ENCODE data around the gene DUSP18. TPM values are rescaled to one million over a fixed set of nuclear protein-coding genes. Genes with fewer than 3 reads are reported as not detected.

DUSP18 gene
- total and polyA plus RNA-seq, 2 experiments from 2014 or later, result 7.7 to 7.9 TPM

- 99% methylated on average over 8 of the region's 8 CpGs for WGBS (ENCODE audit: low lambda C conversion rate, missing lambda C conversion rate)
- H2AFZ ChIP-seq, result no peak overlapping the region
- H3K4me3 ChIP-seq, result no peak overlapping the region
- no peak for DNase-seq (ENCODE audit: low spot score)
- peaks cover 1% of the 10 kb centered on the region for H3K79me2 ChIP-seq
- no peaks in the 10 kb centered on the region for H3K9me2 ChIP-seq (replicated peaks; ENCODE audit: insufficient read depth)
- H3K4me1 ChIP-seq (ENCODE audit: insufficient read depth), result peaks cover 20% of the 10 kb centered on the region
- no peaks in the 10 kb centered on the region for H3K27me3 ChIP-seq
- H3K27ac ChIP-seq, result no peak overlapping the region
- H3K4me2 ChIP-seq, result no peak overlapping the region
- H3K36me3 ChIP-seq (replicated peaks; ENCODE audit: insufficient read depth, low read depth), result no peaks in the 10 kb centered on the region
- TF ChIP-seq CTCF (IDR thresholded peaks at IDR 0.05; ENCODE audit: poor library complexity) (no peak), EZH2 (IDR thresholded peaks at IDR 0.05; ENCODE audit: borderline replicate concordance) (no peak), EZH2phosphoT487 (IDR thresholded peaks at IDR 0.05; ENCODE audit: low read depth, severe bottlenecking, unreplicated experiment) (no peak)
- no peaks in the 10 kb centered on the region for H4K20me1 ChIP-seq (ENCODE audit: insufficient read depth, poor library complexity, severe bottlenecking)
- no peaks in the 10 kb centered on the region for H3K9me3 ChIP-seq (ENCODE audit: low read depth)
Measured at GRCh38 chr22:30612789-30613188, 54.9 kb downstream of the DUSP18 start.

Other genes with a start within 250 kb of the DUSP18 start
- gene MTFP1, start 242.1 kb downstream of the DUSP18 start, total RNA-seq, result 10.3 and 16.3 TPM in 2 replicates
- 22.3 and 24.3 TPM in 2 replicates for gene MTFP1, start 242.1 kb downstream of the DUSP18 start, polyA plus RNA-seq
- gene SEC14L3, start 195.9 kb downstream of the DUSP18 start, total RNA-seq, result not detected in 2 replicates
- not detected in 2 replicates for gene SEC14L3, start 195.9 kb downstream of the DUSP18 start, polyA plus RNA-seq
- not detected in 2 replicates for gene SEC14L4, start 162.2 kb downstream of the DUSP18 start, total RNA-seq
- not detected in 2 replicates for gene SEC14L4, start 162.2 kb downstream of the DUSP18 start, polyA plus RNA-seq
- gene SEC14L6, start 121.1 kb downstream of the DUSP18 start, total RNA-seq, result 0.07 and 0.36 TPM in 2 replicates
- 0.39 TPM in 1 of 2 replicates, not detected in the other for gene SEC14L6, start 121.1 kb downstream of the DUSP18 start, polyA plus RNA-seq
- gene GAL3ST1, start 93.2 kb downstream of the DUSP18 start, total RNA-seq, result 11.4 and 13.0 TPM in 2 replicates
- 17.1 and 25.5 TPM in 2 replicates for gene GAL3ST1, start 93.2 kb downstream of the DUSP18 start, polyA plus RNA-seq
- 42.4 and 45.8 TPM in 2 replicates for gene PES1, start 76.0 kb downstream of the DUSP18 start, total RNA-seq
- 54.7 and 59.5 TPM in 2 replicates for gene PES1, start 76.0 kb downstream of the DUSP18 start, polyA plus RNA-seq
- gene TCN2, start 60.7 kb downstream of the DUSP18 start, total RNA-seq, result 26.2 and 28.8 TPM in 2 replicates
- gene TCN2, start 60.7 kb downstream of the DUSP18 start, polyA plus RNA-seq, result 35.5 and 39.3 TPM in 2 replicates
- gene SLC35E4, start 32.1 kb downstream of the DUSP18 start, total RNA-seq, result 1.4 and 3.1 TPM in 2 replicates
- gene SLC35E4, start 32.1 kb downstream of the DUSP18 start, polyA plus RNA-seq, result 5.5 and 5.8 TPM in 2 replicates
- 18.8 and 23.0 TPM in 2 replicates for gene OSBP2, start 27.0 kb upstream of the DUSP18 start, total RNA-seq
- 22.4 and 25.5 TPM in 2 replicates for gene OSBP2, start 27.0 kb upstream of the DUSP18 start, polyA plus RNA-seq

Data from hepatocyte (in vitro differentiated cells).